SK-N-SH treated with all-trans-retinoic acid at 6 μM for 48 hours (cell line): ENCODE results near the gene COL25A1.

Experiments used
- ARNTL ChIP-seq: fragments of 450-650 bp; formaldehyde crosslinking; IDR thresholded peaks from 2 replicates; pipeline ENCODE4 v1.5.0; 2020; ENCODE audit warnings: low read depth, mild to moderate bottlenecking, moderate library complexity, borderline replicate concordance
- CSDC2 ChIP-seq: fragments of 250-450 bp; sonication (Bioruptor Pico); IDR thresholded peaks from 2 replicates; pipeline ENCODE4 v1.5.0; 2020; ENCODE audit warnings: mild to moderate bottlenecking, moderate library complexity
- ESRRG ChIP-seq: fragments of 250-450 bp; sonication (Bioruptor Pico); IDR thresholded peaks from 2 replicates; pipeline ENCODE4 v1.6.1; 2021; ENCODE audit warnings: mild to moderate bottlenecking
- TCF4 ChIP-seq: fragments of 250-450 bp; sonication (Bioruptor Pico); IDR thresholded peaks from 2 replicates; pipeline ENCODE4 v1.8.0; 2021; ENCODE audit warnings: mild to moderate bottlenecking, moderate library complexity, borderline replicate concordance
- ZFP3 ChIP-seq: fragments of 250-450 bp; sonication (Bioruptor Pico); IDR thresholded peaks from 2 replicates; pipeline ENCODE4 v1.5.0; 2020; ENCODE audit warnings: mild to moderate bottlenecking, moderate library complexity
- ZFP30 ChIP-seq: fragments of 450-650 bp; formaldehyde crosslinking; IDR thresholded peaks from 2 replicates; pipeline ENCODE4 v1.5.0; 2022; ENCODE audit warnings: mild to moderate bottlenecking, moderate library complexity
- TF ChIP-seq, protein P1 (sequence below): fragments of 250-450 bp; sonication (Bioruptor Pico); IDR thresholded peaks from 2 replicates; pipeline ENCODE4 v1.5.1; 2020; ENCODE audit warnings: low read depth, mild to moderate bottlenecking, moderate library complexity
- TF ChIP-seq, protein P2 (sequence below): fragments of 250-450 bp; sonication (Bioruptor Pico); IDR thresholded peaks from 2 replicates; pipeline ENCODE4 v1.8.0; 2020; ENCODE audit warnings: mild to moderate bottlenecking, moderate library complexity, borderline replicate concordance
- TF ChIP-seq, protein P3 (sequence below): fragments of 250-450 bp; sonication (Bioruptor Pico); IDR thresholded peaks from 2 replicates; pipeline ENCODE4 v1.5.0; 2020; ENCODE audit warnings: mild to moderate bottlenecking, moderate library complexity

DNA sequence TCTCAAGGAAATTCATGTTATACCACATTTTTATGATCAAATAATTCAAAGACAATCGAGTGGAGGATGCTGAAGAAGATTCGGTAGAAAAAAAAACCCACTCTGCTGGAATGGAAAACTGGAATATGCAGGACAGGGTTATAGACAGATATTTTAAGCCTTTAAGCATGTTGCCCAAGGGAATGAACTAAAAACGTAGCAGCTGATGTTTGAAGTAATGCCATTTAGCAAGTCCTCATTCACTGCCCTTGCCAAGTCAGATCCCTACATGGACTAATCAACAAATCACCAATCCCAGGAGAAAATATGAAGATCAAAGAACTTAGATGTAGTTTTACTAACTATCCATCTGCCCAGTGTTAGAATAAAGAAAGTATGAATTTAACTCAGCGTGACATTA is 464.0 kb downstream of the COL25A1 start:
- no peak for TF ChIP-seq ARNTL (CRISPR knock-in tag)
- TF ChIP-seq ESRRG (CRISPR knock-in tag), result no peak
- no peak for TF ChIP-seq ZFP3 (CRISPR knock-in tag)
- TF ChIP-seq, protein P1, sequence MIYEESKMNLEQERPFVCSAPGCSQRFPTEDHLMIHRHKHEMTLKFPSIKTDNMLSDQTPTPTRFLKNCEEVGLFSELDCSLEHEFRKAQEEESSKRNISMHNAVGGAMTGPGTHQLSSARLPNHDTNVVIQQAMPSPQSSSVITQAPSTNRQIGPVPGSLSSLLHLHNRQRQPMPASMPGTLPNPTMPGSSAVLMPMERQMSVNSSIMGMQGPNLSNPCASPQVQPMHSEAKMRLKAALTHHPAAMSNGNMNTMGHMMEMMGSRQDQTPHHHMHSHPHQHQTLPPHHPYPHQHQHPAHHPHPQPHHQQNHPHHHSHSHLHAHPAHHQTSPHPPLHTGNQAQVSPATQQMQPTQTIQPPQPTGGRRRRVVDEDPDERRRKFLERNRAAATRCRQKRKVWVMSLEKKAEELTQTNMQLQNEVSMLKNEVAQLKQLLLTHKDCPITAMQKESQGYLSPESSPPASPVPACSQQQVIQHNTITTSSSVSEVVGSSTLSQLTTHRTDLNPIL (CRISPR knock-in tag), result no peak
- TF ChIP-seq, protein P2, sequence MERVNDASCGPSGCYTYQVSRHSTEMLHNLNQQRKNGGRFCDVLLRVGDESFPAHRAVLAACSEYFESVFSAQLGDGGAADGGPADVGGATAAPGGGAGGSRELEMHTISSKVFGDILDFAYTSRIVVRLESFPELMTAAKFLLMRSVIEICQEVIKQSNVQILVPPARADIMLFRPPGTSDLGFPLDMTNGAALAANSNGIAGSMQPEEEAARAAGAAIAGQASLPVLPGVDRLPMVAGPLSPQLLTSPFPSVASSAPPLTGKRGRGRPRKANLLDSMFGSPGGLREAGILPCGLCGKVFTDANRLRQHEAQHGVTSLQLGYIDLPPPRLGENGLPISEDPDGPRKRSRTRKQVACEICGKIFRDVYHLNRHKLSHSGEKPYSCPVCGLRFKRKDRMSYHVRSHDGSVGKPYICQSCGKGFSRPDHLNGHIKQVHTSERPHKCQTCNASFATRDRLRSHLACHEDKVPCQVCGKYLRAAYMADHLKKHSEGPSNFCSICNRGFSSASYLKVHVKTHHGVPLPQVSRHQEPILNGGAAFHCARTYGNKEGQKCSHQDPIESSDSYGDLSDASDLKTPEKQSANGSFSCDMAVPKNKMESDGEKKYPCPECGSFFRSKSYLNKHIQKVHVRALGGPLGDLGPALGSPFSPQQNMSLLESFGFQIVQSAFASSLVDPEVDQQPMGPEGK (CRISPR knock-in tag), result no peak
- TF ChIP-seq, protein P3, sequence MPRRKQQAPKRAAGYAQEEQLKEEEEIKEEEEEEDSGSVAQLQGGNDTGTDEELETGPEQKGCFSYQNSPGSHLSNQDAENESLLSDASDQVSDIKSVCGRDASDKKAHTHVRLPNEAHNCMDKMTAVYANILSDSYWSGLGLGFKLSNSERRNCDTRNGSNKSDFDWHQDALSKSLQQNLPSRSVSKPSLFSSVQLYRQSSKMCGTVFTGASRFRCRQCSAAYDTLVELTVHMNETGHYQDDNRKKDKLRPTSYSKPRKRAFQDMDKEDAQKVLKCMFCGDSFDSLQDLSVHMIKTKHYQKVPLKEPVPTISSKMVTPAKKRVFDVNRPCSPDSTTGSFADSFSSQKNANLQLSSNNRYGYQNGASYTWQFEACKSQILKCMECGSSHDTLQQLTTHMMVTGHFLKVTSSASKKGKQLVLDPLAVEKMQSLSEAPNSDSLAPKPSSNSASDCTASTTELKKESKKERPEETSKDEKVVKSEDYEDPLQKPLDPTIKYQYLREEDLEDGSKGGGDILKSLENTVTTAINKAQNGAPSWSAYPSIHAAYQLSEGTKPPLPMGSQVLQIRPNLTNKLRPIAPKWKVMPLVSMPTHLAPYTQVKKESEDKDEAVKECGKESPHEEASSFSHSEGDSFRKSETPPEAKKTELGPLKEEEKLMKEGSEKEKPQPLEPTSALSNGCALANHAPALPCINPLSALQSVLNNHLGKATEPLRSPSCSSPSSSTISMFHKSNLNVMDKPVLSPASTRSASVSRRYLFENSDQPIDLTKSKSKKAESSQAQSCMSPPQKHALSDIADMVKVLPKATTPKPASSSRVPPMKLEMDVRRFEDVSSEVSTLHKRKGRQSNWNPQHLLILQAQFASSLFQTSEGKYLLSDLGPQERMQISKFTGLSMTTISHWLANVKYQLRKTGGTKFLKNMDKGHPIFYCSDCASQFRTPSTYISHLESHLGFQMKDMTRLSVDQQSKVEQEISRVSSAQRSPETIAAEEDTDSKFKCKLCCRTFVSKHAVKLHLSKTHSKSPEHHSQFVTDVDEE (CRISPR knock-in tag), result no peak
- TF ChIP-seq CSDC2 (CRISPR knock-in tag), result no peak
- TF ChIP-seq ZFP30 (CRISPR knock-in tag), result no peak
- no peak for TF ChIP-seq TCF4
